ENCODE measurements around the gene KRT84.

DNA sequence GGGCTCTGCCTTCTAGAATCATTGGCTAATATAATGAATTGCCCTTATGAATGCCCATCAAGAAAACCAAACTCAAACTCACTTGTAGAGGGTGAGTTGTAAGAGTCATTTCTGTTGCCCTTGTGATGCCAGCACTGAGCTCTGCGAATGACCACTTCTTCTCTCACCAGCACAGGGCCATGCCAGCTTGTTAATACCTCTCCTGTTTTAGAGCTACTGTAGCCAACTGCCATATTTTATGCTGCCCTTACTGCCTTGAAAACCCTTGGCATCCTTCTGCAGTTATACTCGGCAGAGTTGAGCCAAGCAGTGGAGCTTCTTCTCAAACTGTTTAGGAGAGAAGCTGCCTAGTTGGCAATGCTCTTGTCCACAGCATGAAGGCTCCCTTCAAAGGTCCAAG, 40.6 kb upstream of the KRT84 start:
- TF ChIP-seq RBM34 (IDR thresholded peaks at IDR 0.05; ENCODE audit: borderline replicate concordance, insufficient read depth, low read length) (no peak), ATF1 (CRISPR knock-in tag; IDR thresholded peaks at IDR 0.05) (no peak), ATF1 (tag; IDR thresholded peaks at IDR 0.05) (no peak), YY1 (IDR thresholded peaks at IDR 0.05; ENCODE audit: borderline replicate concordance in 1 of 3, control insufficient read depth in 1 of 3, extremely low read depth in 1 of 3, insufficient read depth in 3 of 3, insufficient read length in 1 of 3, insufficient replicate concordance in 2 of 3, low read depth in 1 of 3, low read length in 2 of 3) (no peak), RAD21 (CRISPR knock-in tag; conservative IDR thresholded peaks at IDR 0.05 in 1 of 2, IDR thresholded peaks at IDR 0.05 in 1 of 2) (no peak)
- TF ChIP-seq, protein P1, sequence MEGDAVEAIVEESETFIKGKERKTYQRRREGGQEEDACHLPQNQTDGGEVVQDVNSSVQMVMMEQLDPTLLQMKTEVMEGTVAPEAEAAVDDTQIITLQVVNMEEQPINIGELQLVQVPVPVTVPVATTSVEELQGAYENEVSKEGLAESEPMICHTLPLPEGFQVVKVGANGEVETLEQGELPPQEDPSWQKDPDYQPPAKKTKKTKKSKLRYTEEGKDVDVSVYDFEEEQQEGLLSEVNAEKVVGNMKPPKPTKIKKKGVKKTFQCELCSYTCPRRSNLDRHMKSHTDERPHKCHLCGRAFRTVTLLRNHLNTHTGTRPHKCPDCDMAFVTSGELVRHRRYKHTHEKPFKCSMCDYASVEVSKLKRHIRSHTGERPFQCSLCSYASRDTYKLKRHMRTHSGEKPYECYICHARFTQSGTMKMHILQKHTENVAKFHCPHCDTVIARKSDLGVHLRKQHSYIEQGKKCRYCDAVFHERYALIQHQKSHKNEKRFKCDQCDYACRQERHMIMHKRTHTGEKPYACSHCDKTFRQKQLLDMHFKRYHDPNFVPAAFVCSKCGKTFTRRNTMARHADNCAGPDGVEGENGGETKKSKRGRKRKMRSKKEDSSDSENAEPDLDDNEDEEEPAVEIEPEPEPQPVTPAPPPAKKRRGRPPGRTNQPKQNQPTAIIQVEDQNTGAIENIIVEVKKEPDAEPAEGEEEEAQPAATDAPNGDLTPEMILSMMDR (IDR thresholded peaks at IDR 0.05 in 2 of 3, conservative IDR thresholded peaks at IDR 0.05 in 1 of 3; ENCODE audit: insufficient read depth in 2 of 3, low read depth in 1 of 3, low read length in 3 of 3): no peak
- TF ChIP-seq, protein P2, sequence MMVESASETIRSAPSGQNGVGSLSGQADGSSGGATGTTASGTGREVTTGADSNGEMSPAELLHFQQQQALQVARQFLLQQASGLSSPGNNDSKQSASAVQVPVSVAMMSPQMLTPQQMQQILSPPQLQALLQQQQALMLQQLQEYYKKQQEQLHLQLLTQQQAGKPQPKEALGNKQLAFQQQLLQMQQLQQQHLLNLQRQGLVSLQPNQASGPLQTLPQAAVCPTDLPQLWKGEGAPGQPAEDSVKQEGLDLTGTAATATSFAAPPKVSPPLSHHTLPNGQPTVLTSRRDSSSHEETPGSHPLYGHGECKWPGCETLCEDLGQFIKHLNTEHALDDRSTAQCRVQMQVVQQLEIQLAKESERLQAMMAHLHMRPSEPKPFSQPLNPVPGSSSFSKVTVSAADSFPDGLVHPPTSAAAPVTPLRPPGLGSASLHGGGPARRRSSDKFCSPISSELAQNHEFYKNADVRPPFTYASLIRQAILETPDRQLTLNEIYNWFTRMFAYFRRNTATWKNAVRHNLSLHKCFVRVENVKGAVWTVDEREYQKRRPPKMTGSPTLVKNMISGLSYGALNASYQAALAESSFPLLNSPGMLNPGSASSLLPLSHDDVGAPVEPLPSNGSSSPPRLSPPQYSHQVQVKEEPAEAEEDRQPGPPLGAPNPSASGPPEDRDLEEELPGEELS (CRISPR knock-in tag; IDR thresholded peaks at IDR 0.05; ENCODE audit: borderline replicate concordance): no peak
- TF ChIP-seq, protein P3, sequence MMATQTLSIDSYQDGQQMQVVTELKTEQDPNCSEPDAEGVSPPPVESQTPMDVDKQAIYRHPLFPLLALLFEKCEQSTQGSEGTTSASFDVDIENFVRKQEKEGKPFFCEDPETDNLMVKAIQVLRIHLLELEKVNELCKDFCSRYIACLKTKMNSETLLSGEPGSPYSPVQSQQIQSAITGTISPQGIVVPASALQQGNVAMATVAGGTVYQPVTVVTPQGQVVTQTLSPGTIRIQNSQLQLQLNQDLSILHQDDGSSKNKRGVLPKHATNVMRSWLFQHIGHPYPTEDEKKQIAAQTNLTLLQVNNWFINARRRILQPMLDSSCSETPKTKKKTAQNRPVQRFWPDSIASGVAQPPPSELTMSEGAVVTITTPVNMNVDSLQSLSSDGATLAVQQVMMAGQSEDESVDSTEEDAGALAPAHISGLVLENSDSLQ (IDR thresholded peaks at IDR 0.05): no peak
